Measurements from ENCODE around the gene SGCE.

DNA sequence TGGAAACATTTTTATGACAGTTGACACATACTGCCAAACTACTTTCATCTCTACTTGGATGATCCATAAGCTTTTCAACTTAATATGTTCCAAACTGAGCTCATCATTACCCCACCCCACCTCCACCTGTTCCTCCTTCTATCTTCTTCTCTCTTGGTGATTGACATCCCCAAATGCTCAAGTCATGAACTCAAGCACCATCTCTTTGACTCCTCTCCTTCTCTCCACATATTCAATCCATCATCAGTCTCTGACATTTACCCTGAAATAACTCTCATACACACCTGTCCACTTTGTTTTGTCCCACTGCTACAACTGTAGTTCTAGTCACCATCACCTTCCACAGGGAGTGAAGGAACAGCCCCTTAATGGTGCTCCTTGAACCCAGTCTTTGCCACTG is 43.3 kb downstream of the SGCE start:
- TF ChIP-seq POLR2AphosphoS5 (IDR thresholded peaks at IDR 0.05; ENCODE audit: low read depth, low read length), result no peak
- no peak for TF ChIP-seq TAF1 (IDR thresholded peaks at IDR 0.05; ENCODE audit: borderline replicate concordance, insufficient read depth, low read length)
- TF ChIP-seq FOXP2 (optimal IDR thresholded peaks at IDR 0.05; ENCODE audit: borderline replicate concordance, extremely low read depth, extremely low read length, insufficient read depth), result no peak
- TF ChIP-seq, protein P1, sequence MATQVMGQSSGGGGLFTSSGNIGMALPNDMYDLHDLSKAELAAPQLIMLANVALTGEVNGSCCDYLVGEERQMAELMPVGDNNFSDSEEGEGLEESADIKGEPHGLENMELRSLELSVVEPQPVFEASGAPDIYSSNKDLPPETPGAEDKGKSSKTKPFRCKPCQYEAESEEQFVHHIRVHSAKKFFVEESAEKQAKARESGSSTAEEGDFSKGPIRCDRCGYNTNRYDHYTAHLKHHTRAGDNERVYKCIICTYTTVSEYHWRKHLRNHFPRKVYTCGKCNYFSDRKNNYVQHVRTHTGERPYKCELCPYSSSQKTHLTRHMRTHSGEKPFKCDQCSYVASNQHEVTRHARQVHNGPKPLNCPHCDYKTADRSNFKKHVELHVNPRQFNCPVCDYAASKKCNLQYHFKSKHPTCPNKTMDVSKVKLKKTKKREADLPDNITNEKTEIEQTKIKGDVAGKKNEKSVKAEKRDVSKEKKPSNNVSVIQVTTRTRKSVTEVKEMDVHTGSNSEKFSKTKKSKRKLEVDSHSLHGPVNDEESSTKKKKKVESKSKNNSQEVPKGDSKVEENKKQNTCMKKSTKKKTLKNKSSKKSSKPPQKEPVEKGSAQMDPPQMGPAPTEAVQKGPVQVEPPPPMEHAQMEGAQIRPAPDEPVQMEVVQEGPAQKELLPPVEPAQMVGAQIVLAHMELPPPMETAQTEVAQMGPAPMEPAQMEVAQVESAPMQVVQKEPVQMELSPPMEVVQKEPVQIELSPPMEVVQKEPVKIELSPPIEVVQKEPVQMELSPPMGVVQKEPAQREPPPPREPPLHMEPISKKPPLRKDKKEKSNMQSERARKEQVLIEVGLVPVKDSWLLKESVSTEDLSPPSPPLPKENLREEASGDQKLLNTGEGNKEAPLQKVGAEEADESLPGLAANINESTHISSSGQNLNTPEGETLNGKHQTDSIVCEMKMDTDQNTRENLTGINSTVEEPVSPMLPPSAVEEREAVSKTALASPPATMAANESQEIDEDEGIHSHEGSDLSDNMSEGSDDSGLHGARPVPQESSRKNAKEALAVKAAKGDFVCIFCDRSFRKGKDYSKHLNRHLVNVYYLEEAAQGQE (IDR thresholded peaks at IDR 0.05; ENCODE audit: insufficient read depth in 1 of 2, low read depth in 2 of 2, low read length in 2 of 2), result no peak
- TF ChIP-seq SIN3A (IDR thresholded peaks at IDR 0.05; ENCODE audit: borderline replicate concordance, insufficient read depth, low read length), result no peak
